Esophagus squamous epithelium (tissue), 5 donors: ENCODE measurements around the gene FAM120B. TPM values are rescaled to one million over a fixed set of nuclear protein-coding genes. Genes with fewer than 3 reads are reported as not detected.

ENCODE experiments used
- DNase-seq: peaks from one replicate; lab custom pipeline; 2025; lab: John Stamatoyannopoulos, UW
- H3K27ac ChIP-seq, 4 donors: fragments of 200-600 bp; sonication (generic); one replicate each; pipeline ENCODE4 v1.5.1; 2016 to 2019; ENCODE audit warnings: mild to moderate bottlenecking in 1 of 4
- H3K27me3 ChIP-seq, 4 donors: fragments of 200-600 bp; sonication (generic); 1 replicate in 3 of 4; 2 replicates in 1 of 4; pipeline versions ENCODE4 v1.5.1 to v1.6.0; 2017 to 2021; ENCODE audit warnings: antibody characterized with exemption in 1 of 4
- H3K36me3 ChIP-seq, 3 donors: fragments of 200-600 bp; sonication (generic); one replicate each; pipeline ENCODE4 v1.5.1; 2016 to 2019
- H3K4me1 ChIP-seq, 3 donors: fragments of 200-600 bp; sonication (generic); one replicate each; pipeline ENCODE4 v1.5.1; 2017 to 2019
- H3K4me3 ChIP-seq, 4 donors: fragments of 200-600 bp; sonication (generic); 1 replicate in 3 of 4; 2 replicates in 1 of 4; pipeline ENCODE4 v1.5.1; 2016 to 2019; ENCODE audit warnings: mild to moderate bottlenecking in 2 of 4, moderate library complexity in 1 of 4
- H3K9me3 ChIP-seq, 3 donors: fragments of 200-600 bp; sonication (generic); one replicate each; pipeline ENCODE4 v1.5.1; 2016 to 2019
- POLR2A ChIP-seq, 4 donors: fragments of 450-650 bp; IDR thresholded peaks; one replicate each; pipeline ENCODE4 v1.6.1; 2017; ENCODE audit warnings: antibody characterized with exemption in 4 of 4, mild to moderate bottlenecking in 4 of 4, moderate library complexity in 3 of 4
- WGBS, 2 donors: methylation state at CpG; one replicate each; pipeline ENCODE4 v1.1.5; 2018; 5-methylcytosine and 5-hydroxymethylcytosine counted together
- intact Hi-C: fragments of 100-400 bp; cut with DNase I; formaldehyde crosslinking; loops from one replicate; pipeline ENCODE4 v1.15.0; 2022
- total RNA-seq, 4 donors: library from RNA; depleted of rRNA; stranded (reverse); fragments of >200 nt; gene quantifications; one replicate each; pipeline ENCODE4 v1.1.0, GENCODE V29; 2016
- TF ChIP-seq, protein P1 (sequence below), 6 experiments: fragments of 450-650 bp in 4 of 6; fragments of 200-600 bp in 2 of 6; sonication (generic) in 2 of 6; IDR thresholded peaks; one replicate each; pipeline ENCODE4 v1.5.1; 2016 to 2019; ENCODE audit warnings: antibody characterized with exemption in 6 of 6, mild to moderate bottlenecking in 4 of 6, moderate library complexity in 4 of 6
- donor health status: DM: yes; HTN: yes; CAD: no.

FAM120B gene
- total RNA-seq, result 10 to 100 TPM in 3 of 4 donors, 1 to 10 TPM in 1; 8.4 to 25.6 (median 12.9) TPM

DNA sequence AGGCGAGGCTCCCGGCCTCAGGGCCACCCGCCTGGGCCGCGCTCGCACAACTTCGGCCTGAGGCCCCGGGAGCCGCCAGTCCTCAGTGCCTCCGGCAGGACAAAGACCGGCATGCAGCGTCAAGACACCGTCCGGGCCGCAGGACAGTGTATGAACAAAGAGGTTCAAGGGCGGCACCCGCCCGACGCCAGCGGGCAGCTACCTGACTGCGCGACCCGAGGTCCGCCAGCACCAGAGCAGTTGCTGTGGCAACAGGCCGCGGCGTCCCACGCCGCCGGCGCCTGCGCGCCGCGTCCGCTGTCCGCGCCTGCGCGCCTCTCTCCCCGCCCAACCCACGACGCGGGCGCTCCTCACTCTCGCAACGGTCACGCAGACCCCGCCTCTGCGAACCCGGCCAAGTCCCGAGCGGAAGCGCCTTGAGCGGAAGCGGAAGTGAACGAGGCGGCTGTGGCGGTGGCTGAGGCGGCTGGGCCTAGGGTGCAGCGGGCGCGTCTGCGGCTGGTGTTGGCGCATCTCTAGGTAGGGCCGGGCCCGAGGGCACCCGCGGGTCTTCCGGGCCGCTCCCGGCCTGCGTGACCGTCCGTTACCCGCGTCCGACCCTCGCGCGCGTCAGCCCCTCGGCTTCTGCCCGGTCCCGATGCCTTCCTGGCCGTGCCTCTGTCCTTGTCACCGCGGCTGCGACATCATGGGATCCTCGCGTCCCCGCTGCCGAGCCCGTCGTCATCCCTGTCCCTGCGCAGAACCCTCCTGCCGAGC is at the start of gene FAM120B:
Gene FAM120B (plus strand): TSS at position 435 of the 756 bp plus-strand sequence. CDS start 10,633 bp downstream, outside the sequence.
- peaks cover 18 to 57% (median 30%) of the 10 kb centered on the region in 3 donors for H3K4me1 ChIP-seq
- TF ChIP-seq, protein P1, sequence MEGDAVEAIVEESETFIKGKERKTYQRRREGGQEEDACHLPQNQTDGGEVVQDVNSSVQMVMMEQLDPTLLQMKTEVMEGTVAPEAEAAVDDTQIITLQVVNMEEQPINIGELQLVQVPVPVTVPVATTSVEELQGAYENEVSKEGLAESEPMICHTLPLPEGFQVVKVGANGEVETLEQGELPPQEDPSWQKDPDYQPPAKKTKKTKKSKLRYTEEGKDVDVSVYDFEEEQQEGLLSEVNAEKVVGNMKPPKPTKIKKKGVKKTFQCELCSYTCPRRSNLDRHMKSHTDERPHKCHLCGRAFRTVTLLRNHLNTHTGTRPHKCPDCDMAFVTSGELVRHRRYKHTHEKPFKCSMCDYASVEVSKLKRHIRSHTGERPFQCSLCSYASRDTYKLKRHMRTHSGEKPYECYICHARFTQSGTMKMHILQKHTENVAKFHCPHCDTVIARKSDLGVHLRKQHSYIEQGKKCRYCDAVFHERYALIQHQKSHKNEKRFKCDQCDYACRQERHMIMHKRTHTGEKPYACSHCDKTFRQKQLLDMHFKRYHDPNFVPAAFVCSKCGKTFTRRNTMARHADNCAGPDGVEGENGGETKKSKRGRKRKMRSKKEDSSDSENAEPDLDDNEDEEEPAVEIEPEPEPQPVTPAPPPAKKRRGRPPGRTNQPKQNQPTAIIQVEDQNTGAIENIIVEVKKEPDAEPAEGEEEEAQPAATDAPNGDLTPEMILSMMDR (IDR thresholded peaks at IDR 0.05), result peak in 1 of 6 experiments; percentile 3
- TF ChIP-seq POLR2A (IDR thresholded peaks at IDR 0.05), result peak in 3 of 4 donors; percentile 30 to 90 (median 84)

DNA sequence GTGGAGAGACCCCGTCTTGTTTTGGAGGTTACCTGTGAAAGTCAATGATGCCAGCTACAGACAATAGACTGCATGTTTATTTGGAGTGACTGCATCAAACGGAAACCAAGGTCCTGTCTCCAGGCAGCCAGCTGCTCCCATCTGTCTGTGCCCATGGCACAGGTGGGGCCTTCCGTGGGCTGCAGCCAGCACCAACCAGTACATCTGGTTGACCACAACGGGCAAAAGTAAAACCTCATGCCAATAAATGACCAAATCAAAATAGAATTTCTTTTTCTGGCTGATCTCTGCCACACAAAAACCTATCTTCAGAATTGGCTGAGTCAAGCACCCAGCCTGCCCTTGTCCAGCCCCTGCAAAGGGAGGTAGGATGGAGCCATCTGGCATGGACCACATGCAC is 49.2 kb upstream of the FAM120B start:
- intact Hi-C loops, result no loop called here
- H3K9me3 ChIP-seq, result no peaks in the 10 kb centered on the region
- H3K4me1 ChIP-seq, result peaks cover 0 to 4% (median 0%) of the 10 kb centered on the region in 3 donors
- peaks cover 0 to 44% (median 0%) of the 10 kb centered on the region in 4 donors for H3K27me3 ChIP-seq
- no peak overlapping the region for H3K4me3 ChIP-seq
- 73 to 79% methylated on average over 3 to 4 of the region's 4 CpGs for WGBS, 2 donors
- no peaks in the 10 kb centered on the region for H3K36me3 ChIP-seq
- DNase-seq, result no peak
- no peak overlapping the region for H3K27ac ChIP-seq
- no peak for TF ChIP-seq POLR2A (IDR thresholded peaks at IDR 0.05)
- TF ChIP-seq, protein P1 (IDR thresholded peaks at IDR 0.05), result no peak

More for the DNA sequence above, at the start of gene FAM120B:
- peak within 1 kb of the TSS; percentile 90 to 94 (median 92) for H3K27ac ChIP-seq
- WGBS, 2 donors, result 0% methylated on average over 3 to 14 of the region's 97 CpGs
- peak; percentile 80 for DNase-seq
- peak within 1 kb of the TSS; percentile 68 to 90 (median 80) for H3K4me3 ChIP-seq
- intact Hi-C loops, result no loop called here
- no peaks in the 10 kb centered on the region for H3K9me3 ChIP-seq
- peaks cover 0 to 6% (median 0%) of the 10 kb centered on the region in 3 donors for H3K36me3 ChIP-seq
- H3K27me3 ChIP-seq, result no peaks in the 10 kb centered on the region

GRCh38 chr6:170258407-170258806 is 48.2 kb upstream of the FAM120B start:
- Histone ChIP-seq H3K36me3 (no peaks in the 10 kb centered on the region), H3K4me1 (no peaks in the 10 kb centered on the region), H3K27me3 (peaks cover 0 to 43% (median 0%) of the 10 kb centered on the region in 4 donors), H3K9me3 (no peaks in the 10 kb centered on the region), H3K4me3 (no peak overlapping the region), H3K27ac (no peak overlapping the region)
- 84 to 92% methylated on average over 4 to 6 of the region's 6 CpGs for WGBS, 2 donors
- intact Hi-C loops, result no loop called here
- no peak for DNase-seq
- TF ChIP-seq, protein P1 (IDR thresholded peaks at IDR 0.05), result no peak
- no peak for TF ChIP-seq POLR2A (IDR thresholded peaks at IDR 0.05)

GRCh38 chr6:170259278-170259677 is 47.3 kb upstream of the FAM120B start:
- H3K4me3 ChIP-seq, result no peak overlapping the region
- H3K36me3 ChIP-seq, result no peaks in the 10 kb centered on the region
- no peaks in the 10 kb centered on the region for H3K9me3 ChIP-seq
- 40 to 66% methylated on average over 1 to 5 of the region's 5 CpGs for WGBS, 2 donors
- TF ChIP-seq, protein P1 (IDR thresholded peaks at IDR 0.05), result no peak
- no peak for TF ChIP-seq POLR2A (IDR thresholded peaks at IDR 0.05)
- H3K4me1 ChIP-seq, result no peaks in the 10 kb centered on the region
- intact Hi-C loops, result no loop called here
- H3K27me3 ChIP-seq, result peaks cover 0 to 43% (median 0%) of the 10 kb centered on the region in 4 donors
- DNase-seq, result no peak
- H3K27ac ChIP-seq, result no peak overlapping the region

DNA sequence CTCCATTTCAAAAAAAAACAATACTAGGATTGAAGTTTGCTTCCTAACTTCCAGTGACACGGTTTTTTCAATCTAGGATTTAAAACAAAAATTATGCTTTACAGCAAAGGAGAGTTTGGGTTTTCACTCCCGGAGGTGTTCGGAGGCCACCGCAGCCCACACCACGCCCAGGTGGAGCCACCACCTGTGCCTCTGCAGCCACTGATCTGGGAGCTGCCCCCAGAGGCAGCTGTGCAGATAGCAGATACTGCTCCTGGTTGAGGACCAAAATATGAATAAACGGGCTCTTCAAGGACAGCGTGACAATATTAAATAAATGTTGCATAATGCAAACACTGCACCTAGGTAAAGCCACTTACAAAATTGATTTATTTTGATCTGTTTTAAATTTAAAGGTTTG is 45.9 kb upstream of the FAM120B start:
- no peak for DNase-seq
- intact Hi-C loops, result no loop called here

More for the DNA sequence above, 45.9 kb upstream of the FAM120B start:
- Histone ChIP-seq H3K27ac (no peak overlapping the region), H3K4me1 (peaks cover 0 to 5% (median 5%) of the 10 kb centered on the region in 3 donors), H3K36me3 (no peaks in the 10 kb centered on the region), H3K4me3 (no peak overlapping the region), H3K27me3 (peaks cover 0 to 35% (median 0%) of the 10 kb centered on the region in 4 donors), H3K9me3 (no peaks in the 10 kb centered on the region)
- 82 to 87% methylated on average over 7 of the region's 7 CpGs for WGBS, 2 donors
- TF ChIP-seq, protein P1 (IDR thresholded peaks at IDR 0.05), result no peak
